ENCODE results near the gene APEX1.

- TF ChIP-seq, protein P1, sequence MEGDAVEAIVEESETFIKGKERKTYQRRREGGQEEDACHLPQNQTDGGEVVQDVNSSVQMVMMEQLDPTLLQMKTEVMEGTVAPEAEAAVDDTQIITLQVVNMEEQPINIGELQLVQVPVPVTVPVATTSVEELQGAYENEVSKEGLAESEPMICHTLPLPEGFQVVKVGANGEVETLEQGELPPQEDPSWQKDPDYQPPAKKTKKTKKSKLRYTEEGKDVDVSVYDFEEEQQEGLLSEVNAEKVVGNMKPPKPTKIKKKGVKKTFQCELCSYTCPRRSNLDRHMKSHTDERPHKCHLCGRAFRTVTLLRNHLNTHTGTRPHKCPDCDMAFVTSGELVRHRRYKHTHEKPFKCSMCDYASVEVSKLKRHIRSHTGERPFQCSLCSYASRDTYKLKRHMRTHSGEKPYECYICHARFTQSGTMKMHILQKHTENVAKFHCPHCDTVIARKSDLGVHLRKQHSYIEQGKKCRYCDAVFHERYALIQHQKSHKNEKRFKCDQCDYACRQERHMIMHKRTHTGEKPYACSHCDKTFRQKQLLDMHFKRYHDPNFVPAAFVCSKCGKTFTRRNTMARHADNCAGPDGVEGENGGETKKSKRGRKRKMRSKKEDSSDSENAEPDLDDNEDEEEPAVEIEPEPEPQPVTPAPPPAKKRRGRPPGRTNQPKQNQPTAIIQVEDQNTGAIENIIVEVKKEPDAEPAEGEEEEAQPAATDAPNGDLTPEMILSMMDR (IDR thresholded peaks at IDR 0.05), result no peak
- TF ChIP-seq POLR2A (IDR thresholded peaks at IDR 0.05), result no peak
Measured at GRCh38 chr14:20456971-20457370, 1.9 kb downstream of the APEX1 start.
